Thyroid gland (tissue), 4 donors: ENCODE results near the gene AKNA.

ENCODE experiments used
- POLR2A ChIP-seq, 2 donors: fragments of 450-650 bp; IDR thresholded peaks; one replicate each; pipeline ENCODE4 v1.6.1; 2017; ENCODE audit warnings: antibody characterized with exemption in 2 of 2, mild to moderate bottlenecking in 2 of 2, moderate library complexity in 1 of 2
- TF ChIP-seq, protein P1 (sequence below), 6 experiments: fragments of 200-600 bp in 3 of 6; fragments of 450-650 bp in 3 of 6; sonication (generic) in 3 of 6; IDR thresholded peaks; one replicate each; pipeline ENCODE4 v1.5.1; 2016 to 2019; ENCODE audit warnings: antibody characterized with exemption in 6 of 6, mild to moderate bottlenecking in 2 of 6, inconsistent platforms in 1 of 6, moderate library complexity in 1 of 6

DNA sequence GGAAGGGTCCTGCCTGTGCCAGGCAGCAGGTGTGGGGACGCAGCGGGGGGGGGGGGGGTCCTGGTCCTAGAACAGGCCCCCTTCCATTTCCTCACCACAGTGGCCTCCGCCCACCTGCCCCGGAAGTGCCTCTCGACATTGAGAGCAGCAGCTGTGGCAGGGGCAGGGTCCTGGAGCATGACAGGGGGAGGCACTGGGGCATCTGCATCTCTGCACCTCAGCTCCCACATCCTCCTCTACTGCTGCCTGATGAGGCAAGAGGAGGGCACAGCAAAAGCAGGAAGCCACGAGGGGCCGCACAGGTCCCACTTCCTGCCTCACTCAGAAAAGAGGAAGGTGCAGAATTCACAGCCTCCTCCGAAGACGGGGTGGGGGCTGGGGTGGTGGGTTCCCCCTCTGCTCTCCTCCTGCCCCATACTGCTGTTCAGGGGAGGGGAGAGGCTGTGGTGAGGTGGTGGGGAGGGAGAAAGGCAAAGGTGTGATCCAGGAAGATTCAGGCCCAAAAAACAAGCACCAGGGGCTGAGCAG lies 14.8 kb downstream of the AKNA start:
- TF ChIP-seq, protein P1, sequence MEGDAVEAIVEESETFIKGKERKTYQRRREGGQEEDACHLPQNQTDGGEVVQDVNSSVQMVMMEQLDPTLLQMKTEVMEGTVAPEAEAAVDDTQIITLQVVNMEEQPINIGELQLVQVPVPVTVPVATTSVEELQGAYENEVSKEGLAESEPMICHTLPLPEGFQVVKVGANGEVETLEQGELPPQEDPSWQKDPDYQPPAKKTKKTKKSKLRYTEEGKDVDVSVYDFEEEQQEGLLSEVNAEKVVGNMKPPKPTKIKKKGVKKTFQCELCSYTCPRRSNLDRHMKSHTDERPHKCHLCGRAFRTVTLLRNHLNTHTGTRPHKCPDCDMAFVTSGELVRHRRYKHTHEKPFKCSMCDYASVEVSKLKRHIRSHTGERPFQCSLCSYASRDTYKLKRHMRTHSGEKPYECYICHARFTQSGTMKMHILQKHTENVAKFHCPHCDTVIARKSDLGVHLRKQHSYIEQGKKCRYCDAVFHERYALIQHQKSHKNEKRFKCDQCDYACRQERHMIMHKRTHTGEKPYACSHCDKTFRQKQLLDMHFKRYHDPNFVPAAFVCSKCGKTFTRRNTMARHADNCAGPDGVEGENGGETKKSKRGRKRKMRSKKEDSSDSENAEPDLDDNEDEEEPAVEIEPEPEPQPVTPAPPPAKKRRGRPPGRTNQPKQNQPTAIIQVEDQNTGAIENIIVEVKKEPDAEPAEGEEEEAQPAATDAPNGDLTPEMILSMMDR (IDR thresholded peaks at IDR 0.05) = no peak
- TF ChIP-seq POLR2A (IDR thresholded peaks at IDR 0.05) = no peak
